Calu3 (cell line): ENCODE results near the gene FGD3. TPM values are rescaled to one million over a fixed set of nuclear protein-coding genes. Genes with fewer than 3 reads are reported as not detected.

ENCODE experiments used
- BruUV-seq: library from RNA; stranded (reverse); fragments of 400-500 nt; replicated peaks from 2 replicates; lab custom pipeline; 2021; lab: Mats Ljungman, UMichigan
- CTCF ChIA-PET: fragments of 300-600 bp; sonication (Branson Sonifier 250); formaldehyde crosslinking; loops from one replicate; lab custom pipeline; 2022; ENCODE audit warnings: antibody characterized with exemption; lab: Charles Lee
- DNase-seq: peaks from one replicate; pipeline ENCODE4 v3.0.0; 2022
- H3K27ac Mint-ChIP-seq: one replicate; pipeline ENCODE4 v1.8.0; 2022; ENCODE audit warnings: mixed read lengths; ENCODE audit not compliant: unreplicated experiment
- H3K27me3 Mint-ChIP-seq: one replicate; pipeline ENCODE4 v1.8.0; 2022; ENCODE audit warnings: mixed read lengths; ENCODE audit not compliant: unreplicated experiment
- H3K36me3 Mint-ChIP-seq: one replicate; pipeline ENCODE4 v1.8.0; 2022; ENCODE audit warnings: mild to moderate bottlenecking, moderate library complexity, mixed read lengths; ENCODE audit not compliant: insufficient read depth, unreplicated experiment
- H3K4me1 Mint-ChIP-seq: one replicate; pipeline ENCODE4 v1.8.0; 2022; ENCODE audit warnings: mild to moderate bottlenecking, low read depth, mixed read lengths; ENCODE audit not compliant: unreplicated experiment
- H3K4me3 Mint-ChIP-seq: one replicate; pipeline ENCODE4 v1.8.0; 2022; ENCODE audit warnings: mild to moderate bottlenecking, low read depth, moderate library complexity, mixed read lengths; ENCODE audit not compliant: unreplicated experiment
- H3K9me3 Mint-ChIP-seq: one replicate; pipeline ENCODE4 v1.8.0; 2022; ENCODE audit warnings: low read depth, mixed read lengths; ENCODE audit not compliant: unreplicated experiment
- CTCF ChIP-seq: fragments of 200-600 bp; IDR thresholded peaks from one replicate; pipeline ENCODE4 v1.8.0; 2022; ENCODE audit warnings: antibody characterized with exemption; ENCODE audit not compliant: unreplicated experiment
- intact Hi-C: fragments of 100-400 bp; cut with micrococcal nuclease; formaldehyde crosslinking; loops from one replicate; pipeline ENCODE4 v1.10.0; 2022; ENCODE audit not compliant: unreplicated experiment
- total RNA-seq: library from RNA; stranded (reverse); gene quantifications from 2 replicates; pipeline ENCODE4 v1.2.3, GENCODE V29; 2022

Gene FGD3
- total RNA-seq, 1 experiment from 2014 or later = 3.1 TPM

GRCh38 chr9:92941861-92942260 is 5.5 kb upstream of the FGD3 start:
- Mint-ChIP-seq H3K4me1 (no peaks in the 10 kb centered on the region), H3K27me3 (peaks cover 43% of the 10 kb centered on the region), H3K36me3 (no peaks in the 10 kb centered on the region), H3K4me3 (no peak overlapping the region), H3K27ac (no peak overlapping the region), H3K9me3 (no peaks in the 10 kb centered on the region)
- DNase-seq = no peak
- CTCF ChIA-PET = no interaction called here
- intact Hi-C loops = no loop called here
- no peak for TF ChIP-seq CTCF
- no TSS peak for BruUV-seq

- H3K27ac Mint-ChIP-seq = no peak overlapping the region
- intact Hi-C loops = no loop called here
- no peaks in the 10 kb centered on the region for H3K9me3 Mint-ChIP-seq
- CTCF ChIA-PET = interaction anchor here (0.8 kb wide), 1 partner anchor 1735 kb away, joined by 7 read pairs; no protein-coding TSS in a partner anchor
- no TSS peak for BruUV-seq
- DNase-seq = no peak
- no peak for TF ChIP-seq CTCF
- no peaks in the 10 kb centered on the region for H3K36me3 Mint-ChIP-seq
- peaks cover 36% of the 10 kb centered on the region for H3K27me3 Mint-ChIP-seq
- no peaks in the 10 kb centered on the region for H3K4me1 Mint-ChIP-seq
- H3K4me3 Mint-ChIP-seq = no peak overlapping the region
Observed at GRCh38 chr9:92942688-92943616, 4.4 kb upstream of the FGD3 start.

- Mint-ChIP-seq H3K27me3 (peaks cover 16% of the 10 kb centered on the region), H3K27ac (no peak overlapping the region), H3K4me3 (no peak overlapping the region), H3K9me3 (no peaks in the 10 kb centered on the region), H3K36me3 (no peaks in the 10 kb centered on the region), H3K4me1 (no peaks in the 10 kb centered on the region)
- no peak for DNase-seq
- BruUV-seq = no TSS peak
- intact Hi-C loops = no loop called here
- no peak for TF ChIP-seq CTCF
- CTCF ChIA-PET = no interaction called here
Observed at GRCh38 chr9:92944921-92945320, 2.4 kb upstream of the FGD3 start.

DNA sequence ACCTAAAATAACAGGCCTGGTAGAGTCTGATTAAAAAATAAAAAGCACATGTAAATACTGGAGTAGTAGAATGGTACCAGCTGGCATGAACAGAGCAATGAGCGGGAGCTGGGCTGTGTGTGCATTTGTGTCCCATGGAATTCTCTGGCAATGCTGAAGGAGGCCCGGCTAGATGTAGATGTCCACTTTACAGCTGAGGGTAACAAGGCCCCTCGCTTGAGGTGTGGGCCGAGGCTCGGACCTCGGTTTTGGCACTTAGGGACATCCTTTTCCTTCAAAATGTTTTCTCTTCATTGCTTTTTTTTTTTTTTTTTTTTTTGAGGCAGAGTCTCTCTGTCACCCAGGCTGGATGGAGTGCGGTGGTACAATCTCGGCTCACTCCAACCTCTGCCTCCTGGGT is 1.5 kb upstream of the FGD3 start:
- peaks cover 7% of the 10 kb centered on the region for H3K27me3 Mint-ChIP-seq
- TF ChIP-seq CTCF = no peak
- no peak for DNase-seq
- H3K27ac Mint-ChIP-seq = no peak overlapping the region
- intact Hi-C loops = no loop called here
- no TSS peak for BruUV-seq
- no peak overlapping the region for H3K4me3 Mint-ChIP-seq
- no peaks in the 10 kb centered on the region for H3K4me1 Mint-ChIP-seq
- CTCF ChIA-PET = no interaction called here
- H3K9me3 Mint-ChIP-seq = no peaks in the 10 kb centered on the region
- H3K36me3 Mint-ChIP-seq = no peaks in the 10 kb centered on the region
